HG03025 (cell line): ENCODE measurements around the gene TIGD2.

Experiments used
- ATAC-seq: cut with Tn5 transposase; IDR thresholded peaks from one replicate; pipeline ENCODE4 v1.9.1; 2021; ENCODE audit warnings: mild to moderate bottlenecking, moderate library complexity; ENCODE audit not compliant: unreplicated experiment, low FRiP score

TIGD2 gene

DNA sequence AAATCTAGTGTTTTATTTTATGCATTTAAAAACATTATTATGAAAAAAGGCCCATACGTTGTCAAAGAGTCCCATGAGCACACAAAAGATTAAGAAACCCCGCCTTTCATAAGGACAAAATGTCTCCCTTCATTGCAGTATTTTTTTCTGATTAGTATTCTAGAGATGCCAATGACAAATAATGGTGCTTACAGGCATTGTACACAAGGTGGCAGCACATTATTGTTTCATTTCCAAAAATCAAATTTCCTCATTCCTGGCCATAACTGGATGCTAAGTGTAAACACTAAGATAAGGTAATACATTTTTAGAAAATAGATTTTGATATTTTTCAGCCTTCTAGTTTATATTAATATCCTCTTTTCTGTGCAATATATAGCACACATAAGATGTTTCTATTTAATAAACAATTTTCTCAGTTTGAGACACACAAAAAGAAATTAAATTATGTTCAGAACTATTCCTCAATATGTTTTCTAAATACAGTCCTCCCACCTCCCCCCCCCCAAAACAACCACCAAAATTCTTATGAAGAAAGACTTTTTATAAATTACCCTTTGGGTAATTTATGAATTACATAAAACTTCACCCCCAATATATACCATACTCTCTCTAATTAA is 47.7 kb downstream of the TIGD2 start:
- peak; percentile 53 for ATAC-seq

- no peak for ATAC-seq
Observed at GRCh38 chr4:89160806-89161205, 49.5 kb downstream of the TIGD2 start.

GRCh38 chr4:89161841-89162240 is 50.5 kb downstream of the TIGD2 start:
- ATAC-seq: no peak

GRCh38 chr4:89162496-89162895 is 51.2 kb downstream of the TIGD2 start:
- no peak for ATAC-seq

- ATAC-seq: no peak
Observed at GRCh38 chr4:89162987-89163386, 51.7 kb downstream of the TIGD2 start.

- no peak for ATAC-seq
Observed at GRCh38 chr4:89164400-89164799, 53.1 kb downstream of the TIGD2 start.
